GM21367 (cell line): Measurements from ENCODE around the gene LATS2.

ENCODE experiments used
- ATAC-seq: cut with Tn5 transposase; IDR thresholded peaks from one replicate; pipeline ENCODE4 v1.9.1; 2021; ENCODE audit not compliant: unreplicated experiment

LATS2 gene

DNA sequence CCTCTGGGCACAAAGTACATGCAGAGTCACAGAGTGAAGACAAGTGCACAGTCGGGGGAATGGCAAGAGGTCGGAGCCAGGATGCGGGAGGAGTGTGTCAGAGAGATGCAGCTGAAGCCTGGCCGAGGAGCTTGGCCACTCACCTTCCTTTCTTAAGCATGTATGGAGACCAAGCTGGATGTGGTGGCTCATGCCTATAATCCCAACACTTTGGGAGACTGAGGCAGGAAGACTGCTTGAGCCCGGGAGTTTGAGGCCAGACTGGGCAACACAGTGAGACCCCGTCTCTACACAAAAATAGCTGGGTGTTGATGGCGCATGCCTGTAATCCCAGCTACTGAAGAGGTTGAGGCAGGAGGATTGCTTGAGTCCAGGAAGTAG is 67.0 kb downstream of the LATS2 start:
- no peak for ATAC-seq

DNA sequence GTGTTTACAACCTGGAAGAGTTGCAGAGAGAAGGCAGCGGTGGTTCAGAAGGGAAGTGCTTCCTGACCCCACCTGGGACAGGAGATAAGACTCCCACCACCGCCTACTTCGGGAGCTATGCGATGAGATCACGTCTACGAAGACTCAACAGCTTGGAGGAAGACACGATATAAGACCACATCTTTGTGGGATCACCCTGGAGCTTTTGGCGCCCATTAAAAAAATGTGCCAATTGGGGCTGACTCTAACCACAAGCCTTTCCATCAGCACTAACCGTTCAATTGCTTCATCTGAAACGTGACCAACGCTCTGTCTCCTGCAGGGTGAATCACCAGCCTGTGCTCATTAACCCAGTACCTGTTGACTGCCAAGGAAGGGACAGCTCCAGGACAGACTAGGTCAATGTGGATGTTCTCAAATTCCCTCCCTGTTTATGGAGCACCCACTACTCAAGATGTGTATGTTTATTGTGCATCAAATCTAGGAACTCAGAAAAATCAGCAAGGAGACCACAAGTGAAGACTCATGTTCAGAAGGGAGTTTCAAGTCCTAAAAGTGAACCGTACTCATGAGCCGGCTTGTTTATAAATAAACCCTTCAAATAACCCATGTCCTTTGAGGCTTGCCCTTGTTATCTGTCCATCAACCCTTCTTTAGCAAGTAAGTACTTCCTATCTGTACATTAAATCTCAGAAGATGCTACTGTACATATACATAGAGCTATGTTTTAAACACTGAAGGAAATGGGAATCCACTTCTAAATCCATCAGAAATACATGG is 67.5 kb downstream of the LATS2 start:
- no peak for ATAC-seq

DNA sequence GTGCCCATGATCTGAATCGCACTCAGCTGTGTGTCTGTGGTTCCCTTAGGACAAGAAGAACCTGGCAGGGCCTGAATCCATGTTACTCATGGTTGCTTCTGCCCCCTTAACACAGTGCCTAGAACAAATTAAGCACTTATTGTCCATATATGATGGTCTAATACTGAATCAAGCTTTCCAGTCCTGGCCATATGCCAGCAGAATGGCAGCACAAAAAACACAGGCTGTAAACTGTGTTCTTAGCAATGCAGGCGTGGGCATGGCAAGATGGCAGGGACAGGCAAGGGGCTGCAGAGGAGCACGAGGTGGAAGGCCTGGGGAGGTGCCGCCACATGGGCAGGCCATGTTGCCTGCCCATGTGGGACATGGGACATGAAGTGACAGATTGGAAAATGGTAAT is 68.2 kb downstream of the LATS2 start:
- ATAC-seq = no peak

DNA sequence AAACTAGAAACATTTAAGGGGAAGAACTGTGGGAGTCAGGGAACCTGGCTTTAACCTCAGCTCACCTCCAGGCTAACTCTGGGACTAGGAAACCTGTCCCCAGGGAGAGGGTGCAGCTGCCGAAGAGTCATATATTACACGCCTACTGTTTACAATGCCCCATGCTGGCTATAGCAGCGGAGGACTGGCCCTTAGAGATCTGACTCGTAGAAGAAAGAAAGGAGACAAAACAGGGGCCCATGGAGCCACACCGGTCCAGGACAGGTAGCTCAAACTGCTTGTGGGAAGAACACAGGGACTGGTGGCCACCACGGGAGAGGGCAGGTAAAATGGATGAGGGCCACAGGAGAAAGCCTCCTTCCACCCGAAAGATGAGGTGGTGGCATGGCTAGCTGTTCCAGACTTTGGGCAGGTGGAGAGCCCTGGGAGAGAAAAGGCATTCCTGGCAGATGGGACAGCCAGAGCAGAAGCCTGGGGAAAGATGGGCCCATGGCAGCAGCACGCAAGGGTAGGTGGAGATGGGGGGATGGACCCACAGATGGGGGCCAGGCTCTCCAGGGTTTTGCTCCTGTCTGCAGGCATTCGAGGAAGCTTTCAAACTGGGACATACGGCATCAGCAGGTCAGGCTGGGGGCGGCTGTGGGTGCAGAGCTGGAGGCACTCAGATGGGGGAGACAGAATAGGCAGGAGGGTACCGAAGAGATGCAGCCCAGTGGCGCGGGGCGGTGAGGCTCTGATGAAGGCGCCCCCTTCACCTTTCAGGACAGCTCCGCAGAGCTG is 69.5 kb downstream of the LATS2 start:
- ATAC-seq = no peak

DNA sequence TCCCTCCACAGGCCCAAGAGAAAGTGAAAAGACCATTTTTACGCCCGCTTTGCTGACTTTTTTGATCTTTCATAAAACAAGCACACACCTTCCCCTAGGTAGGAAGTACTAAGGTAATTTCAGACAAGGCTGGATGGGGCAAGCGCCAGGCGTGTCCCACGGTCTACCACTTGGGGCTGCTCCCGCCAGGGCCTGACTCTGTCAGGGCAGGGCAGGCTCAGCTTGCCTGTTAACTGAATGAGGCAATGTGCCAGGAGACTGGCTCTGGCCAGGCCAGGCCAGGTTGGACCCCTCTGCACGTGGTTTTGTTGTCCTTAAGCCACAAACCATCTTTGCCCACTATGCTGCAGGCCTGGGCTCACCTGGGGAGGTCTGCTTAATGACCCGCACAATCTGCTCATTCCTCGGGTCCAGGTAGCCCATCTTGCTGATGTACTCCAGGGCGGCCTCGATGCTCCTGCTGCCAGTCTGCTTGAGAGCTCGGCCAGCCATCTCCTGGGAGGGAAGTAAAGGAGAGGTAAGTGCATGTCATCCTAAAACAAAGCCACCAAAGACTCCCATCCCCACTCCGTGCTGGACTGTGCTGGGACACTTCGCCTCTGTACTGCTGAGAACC is 70.4 kb downstream of the LATS2 start:
- ATAC-seq = no peak

DNA sequence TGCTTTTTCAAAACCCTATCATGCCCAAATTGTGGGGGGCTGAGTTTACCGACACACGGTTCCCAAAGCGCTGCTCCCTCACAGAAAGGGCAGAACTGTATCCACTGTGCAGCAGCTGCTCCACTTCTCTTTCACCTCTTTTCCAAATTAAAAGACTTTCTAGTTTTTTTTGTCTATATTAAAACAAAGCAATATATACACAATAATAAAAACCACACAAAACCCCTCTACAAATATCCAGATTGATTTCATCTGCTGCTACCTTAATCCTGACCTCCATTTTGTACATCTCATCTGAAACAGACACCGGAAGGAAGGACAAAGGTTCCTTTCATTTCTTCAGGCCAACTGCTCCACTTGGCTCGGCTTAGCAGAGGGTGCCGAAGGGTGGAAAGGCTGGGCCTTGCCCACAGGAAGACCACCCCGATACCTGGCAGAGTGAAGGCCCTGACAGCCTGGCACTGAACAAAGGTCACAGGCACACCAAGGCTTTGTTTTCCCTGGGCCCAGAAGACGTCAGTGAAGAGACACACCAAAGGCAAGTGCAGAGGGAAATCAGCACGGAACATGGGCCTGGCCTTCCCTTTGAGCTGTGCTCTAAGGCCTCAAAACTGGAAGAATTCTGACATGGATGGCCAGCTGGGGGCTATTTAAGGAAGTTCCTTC is 71.6 kb downstream of the LATS2 start:
- ATAC-seq = no peak

DNA sequence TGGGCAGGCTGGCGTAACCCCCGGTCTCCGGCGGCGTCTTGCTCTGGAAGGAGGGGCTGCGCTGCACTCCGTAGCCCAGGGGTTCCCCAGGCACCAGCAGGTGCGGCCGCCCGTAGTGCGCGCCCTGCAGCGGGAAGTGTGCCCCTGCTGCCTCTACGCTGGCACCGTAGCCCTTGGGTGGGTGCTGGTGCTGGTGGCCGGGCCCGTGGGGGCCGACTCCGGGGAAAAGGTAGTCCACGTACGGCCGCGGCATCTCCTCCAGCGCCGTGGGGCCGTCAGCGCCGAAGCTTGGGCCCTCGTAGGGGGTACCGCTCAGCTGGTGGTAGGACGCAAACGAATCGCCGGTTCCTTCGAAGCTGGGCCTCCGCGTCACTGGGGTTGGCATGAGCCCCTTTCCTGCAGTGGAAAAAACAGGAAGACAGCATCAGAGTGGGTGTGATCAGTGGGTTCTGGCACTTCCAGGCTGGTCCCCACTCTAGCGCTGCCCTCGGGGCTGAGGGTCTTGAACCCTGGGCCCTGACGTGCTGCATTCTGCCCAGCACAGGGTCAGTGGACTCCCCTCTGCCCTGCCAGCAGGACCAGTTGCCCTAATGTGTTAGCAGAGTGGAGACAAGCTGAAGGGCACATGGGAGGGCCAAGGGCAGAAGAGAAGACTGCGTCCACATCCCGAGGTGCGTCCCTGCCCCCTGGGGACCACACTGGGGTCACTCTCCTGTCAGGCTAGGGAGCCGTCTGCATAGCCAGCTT is 72.3 kb downstream of the LATS2 start:
- ATAC-seq = no peak

DNA sequence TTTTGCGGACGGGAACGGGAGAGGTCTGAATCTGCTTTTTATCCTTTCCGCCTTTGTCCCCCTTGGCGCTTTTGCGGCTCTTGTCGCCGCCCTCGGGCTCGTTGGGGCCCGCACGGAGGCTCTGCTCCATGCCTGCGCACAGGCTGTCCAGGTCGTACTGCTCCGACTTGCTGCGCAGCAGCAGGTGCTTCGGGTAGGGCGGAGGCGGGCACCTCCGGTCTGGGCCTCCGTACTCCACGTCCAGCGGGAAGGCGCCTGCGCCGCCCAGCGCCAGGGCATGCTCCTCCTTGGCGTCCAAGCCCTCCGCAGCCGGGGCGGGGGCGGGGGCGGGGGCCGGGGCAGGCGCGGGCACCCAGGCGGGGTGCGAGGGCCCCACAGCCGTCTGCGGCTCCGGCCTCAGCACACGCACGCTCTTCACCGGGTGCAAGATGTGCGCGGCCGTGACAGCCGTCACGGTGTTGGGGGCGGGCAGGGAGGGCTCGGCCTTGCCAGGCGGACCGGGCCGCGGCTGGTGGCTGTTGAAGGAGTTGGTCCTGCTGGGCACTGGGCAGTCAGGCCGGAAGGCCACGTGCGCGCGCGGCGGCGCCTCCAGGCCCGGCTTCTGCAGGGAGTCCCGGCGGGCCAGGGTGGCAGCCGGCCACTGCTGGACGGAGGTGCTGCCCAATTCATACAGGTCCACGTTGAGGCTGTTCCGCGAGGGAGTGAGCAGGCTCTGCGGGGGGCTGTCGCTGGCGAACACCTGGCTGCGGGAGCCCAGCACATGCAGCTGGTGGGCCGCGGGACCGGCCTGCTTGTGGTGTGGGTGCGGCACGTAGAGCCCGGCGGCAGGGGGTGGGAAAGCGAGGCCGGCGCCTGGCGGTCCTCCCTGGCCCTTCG is 73.1 kb downstream of the LATS2 start:
- no peak for ATAC-seq

DNA sequence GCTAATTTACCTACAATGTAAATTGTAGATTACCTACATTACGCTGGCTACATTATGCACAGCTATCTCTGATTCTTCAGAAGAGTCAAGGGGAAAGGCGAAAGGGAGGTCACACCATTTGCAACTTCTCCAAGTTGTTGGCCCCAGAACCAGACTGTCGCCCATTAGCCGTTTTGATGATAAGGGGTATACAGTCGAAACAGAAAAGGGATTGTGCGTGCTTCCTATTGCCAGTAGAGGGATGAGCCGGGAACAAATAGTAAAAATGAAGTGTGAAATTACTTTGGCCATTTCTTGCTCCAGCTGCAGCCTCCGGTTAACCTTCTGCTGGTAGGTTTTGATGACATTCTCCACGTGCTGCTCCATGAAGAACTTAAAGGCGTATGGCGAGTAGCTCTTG is 73.8 kb downstream of the LATS2 start:
- no peak for ATAC-seq

DNA sequence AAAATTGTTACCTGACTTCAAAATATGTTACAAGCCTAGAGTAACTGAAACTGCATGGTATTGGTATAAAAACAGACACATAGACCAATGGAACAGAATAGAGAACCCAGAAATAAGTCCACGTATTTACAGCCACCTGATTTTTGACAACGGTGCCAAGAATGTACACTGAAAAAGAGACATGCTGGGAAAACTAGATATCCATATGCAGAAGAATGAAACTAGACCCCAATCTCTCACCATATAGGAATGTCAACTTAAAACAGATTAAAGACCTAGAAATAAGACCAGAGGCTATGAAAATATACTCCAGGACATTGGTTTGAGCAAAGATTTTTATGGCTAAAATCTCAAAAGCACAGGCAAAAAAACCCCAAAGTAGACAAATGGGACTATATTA is 76.5 kb downstream of the LATS2 start:
- no peak for ATAC-seq

DNA sequence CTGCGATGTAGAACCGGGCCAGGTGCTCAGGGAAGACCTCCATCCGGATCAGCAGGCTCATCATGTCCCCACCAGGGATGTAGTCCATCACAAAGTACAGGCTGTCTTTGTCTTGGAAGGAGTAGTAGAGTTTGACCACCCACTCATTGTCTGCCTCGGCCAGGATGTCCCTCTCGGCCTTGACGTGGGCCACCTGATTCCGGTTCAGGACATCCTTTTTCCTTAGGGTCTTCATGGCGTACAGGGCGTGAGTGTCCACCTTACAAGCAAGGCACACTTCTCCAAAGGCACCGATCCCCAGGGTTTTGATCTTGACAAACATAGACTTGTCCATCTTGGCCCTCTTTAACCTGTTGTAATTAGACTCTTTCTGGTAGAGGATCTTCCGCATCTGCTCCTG is 78.0 kb downstream of the LATS2 start:
- ATAC-seq = no peak

DNA sequence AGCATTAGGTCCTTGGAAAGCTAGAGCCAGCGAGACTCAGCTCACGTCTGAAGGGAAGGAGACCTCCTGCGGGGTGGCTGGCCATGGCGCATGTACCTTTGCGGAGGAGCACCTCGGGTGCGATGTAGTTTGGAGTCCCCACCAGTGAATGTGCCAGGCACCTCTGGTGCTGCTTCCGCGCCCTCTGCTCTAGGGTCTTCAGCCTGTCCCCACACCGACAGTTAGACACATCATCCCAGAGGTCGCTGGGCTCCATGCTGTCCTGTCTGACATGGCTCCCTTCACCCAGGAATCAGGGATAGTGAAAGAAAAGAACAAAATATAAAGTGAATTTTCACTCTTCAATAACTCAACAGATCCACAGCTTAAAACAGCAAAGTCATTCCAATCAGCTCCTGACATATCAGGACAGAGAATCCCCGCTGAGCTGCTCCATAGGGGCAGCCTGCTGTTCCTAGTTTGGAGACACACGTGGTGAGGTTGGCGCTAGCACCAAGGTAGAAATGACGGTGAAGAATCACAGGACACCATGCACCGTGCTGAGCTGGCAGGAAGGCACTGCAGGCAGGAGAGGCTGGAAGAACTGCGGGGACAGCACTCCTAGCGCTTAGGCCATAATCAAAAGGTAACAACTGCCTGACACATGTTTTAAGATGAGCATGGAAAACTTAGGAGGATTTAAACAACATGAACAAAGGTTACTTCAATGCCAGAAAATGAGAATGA is 79.9 kb downstream of the LATS2 start:
- ATAC-seq = no peak

DNA sequence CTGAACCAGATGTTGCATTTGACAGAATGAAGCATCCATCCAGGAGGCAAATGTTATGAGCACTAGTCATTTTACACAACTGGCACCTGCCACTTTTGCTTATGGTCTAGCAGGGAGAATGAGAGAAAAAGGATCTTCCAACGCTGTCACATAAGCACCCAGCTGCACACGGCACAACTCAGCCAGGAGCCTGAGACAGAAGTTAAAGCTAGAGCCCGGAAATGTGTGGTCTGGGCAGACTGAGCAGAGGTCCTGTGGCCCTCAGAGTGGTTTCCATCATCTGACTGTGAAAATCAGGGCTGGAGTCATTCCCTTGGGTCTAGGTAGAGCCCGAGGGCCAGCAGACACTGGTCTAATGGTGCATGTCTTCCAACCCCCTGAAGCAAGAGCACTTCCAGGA is 80.5 kb downstream of the LATS2 start:
- no peak for ATAC-seq

DNA sequence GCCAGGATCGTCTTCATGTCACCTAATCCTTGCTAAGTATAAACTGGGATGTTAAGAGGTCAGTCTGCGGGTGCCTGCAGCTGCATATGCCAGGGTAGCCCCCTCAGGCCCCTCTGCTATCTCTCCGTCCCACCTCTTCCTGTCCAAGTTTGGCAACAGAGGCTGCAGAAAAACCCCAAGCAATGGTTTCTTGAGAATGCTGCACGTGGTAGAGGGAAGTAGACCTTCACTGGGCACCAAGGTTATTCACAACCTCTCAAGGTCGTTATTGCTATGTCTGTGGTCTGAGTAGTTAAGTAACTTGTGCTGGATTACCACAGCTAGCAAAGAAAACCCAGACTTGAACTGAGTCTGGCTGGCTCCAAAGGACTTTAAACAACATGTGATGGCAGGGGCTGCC is 81.0 kb downstream of the LATS2 start:
- no peak for ATAC-seq

DNA sequence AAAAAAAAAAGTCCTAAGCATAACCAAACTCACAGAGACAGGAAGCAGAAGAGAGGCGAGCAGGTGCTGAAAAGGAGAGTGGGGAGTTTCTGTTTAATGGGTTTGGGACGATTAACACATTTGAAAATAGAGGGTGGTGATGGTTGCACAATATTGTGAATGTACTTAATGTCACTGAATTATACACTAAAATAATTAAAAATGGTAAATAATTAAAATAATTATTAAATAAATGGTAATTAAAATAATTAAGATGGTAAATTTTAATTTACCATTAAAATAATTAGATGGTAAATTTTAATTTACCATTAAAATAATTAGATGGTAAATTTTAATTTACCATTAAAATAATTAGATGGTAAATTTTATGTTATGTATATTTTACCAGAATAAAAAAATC is 84.0 kb downstream of the LATS2 start:
- no peak for ATAC-seq

DNA sequence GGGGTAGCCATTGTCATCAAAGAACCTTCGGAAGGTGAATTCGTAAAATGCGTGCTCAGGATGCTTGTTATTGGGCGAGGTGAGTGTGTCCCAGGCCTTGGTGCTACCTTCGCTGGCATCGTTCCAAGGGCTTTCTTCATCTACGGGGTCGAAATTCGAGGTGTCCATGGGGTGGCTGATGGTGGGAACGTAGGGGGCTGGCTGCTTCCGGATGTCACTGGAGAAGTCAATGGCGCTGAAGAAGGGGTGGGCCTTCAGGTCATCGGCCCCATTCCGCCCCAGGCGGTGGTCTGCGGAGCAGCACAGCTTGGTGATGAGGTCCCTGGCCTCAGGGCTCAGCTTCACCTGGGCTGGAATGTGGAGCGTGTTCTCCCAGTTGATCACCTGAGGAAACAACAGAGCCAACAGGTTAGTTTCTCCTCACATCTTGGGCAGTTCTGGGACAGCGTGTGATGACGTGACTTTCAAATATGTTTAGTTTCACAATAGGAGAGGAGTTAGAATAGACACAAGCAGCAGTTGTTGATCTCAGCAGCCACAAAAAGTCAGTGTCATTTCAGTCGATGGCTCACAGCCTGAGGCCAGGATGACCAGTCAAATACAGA is 86.3 kb downstream of the LATS2 start:
- ATAC-seq = no peak

DNA sequence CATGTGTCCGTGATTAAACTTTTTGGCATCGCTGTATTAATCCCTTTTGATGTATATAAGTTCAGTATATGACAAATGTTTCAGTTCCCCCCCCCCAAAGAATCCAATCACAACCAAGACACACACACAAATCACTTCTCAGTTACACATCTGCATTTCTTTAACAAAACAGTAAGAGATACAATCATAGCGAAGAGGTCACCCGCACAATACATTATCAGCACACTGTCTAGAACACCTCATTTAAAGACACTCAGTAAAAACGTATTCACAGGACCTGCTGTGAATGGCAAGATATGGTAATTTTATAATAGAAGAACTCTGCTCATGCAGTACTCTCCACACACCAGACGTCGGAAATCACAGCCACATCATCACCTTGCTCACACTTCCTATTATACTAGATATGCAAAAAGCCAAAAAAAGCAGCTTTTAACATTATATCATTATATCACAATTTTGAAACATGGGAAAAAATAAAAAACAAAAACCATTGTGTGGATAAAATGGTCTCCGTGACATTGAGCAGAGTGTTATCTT is 87.4 kb downstream of the LATS2 start:
- no peak for ATAC-seq

DNA sequence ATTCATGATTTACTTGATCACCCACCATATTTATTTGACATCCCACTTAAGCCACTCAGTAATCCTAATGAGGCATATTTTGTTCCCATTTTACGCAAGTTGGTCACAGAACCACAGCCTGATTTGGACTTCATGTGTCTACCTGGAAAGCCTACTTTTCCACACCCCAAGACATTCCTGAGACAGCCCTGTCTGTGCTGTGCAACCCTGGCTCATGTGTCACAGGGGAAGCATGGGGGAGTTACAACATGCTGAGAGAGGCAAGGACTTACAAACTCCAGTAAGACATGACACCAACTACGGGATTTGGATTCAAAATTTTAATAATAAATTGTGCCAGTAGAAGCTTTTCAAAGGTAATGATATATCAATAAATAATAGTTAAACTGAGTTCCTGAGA is 88.7 kb downstream of the LATS2 start:
- no peak for ATAC-seq

DNA sequence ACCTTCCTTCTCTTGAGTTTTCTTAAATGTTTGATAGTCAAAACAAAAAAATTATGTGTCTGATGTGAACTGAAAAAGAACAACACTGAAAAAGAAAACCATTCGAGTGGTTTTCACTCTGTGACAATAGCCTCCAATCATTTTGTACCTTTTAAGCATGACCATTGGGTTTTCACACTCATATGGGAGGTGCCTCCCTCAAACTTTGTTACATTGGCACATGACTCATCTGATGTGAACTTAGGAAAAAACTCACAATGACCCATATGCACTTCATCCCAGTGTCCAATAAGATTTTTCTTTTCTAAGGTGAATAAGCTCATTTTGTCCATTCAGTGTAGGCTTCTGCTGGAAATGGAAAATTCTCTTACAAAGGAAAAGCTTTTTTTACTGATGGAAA is 92.2 kb downstream of the LATS2 start:
- ATAC-seq = no peak
